ENCODE data around the gene IZUMO4.

IZUMO4 gene

DNA sequence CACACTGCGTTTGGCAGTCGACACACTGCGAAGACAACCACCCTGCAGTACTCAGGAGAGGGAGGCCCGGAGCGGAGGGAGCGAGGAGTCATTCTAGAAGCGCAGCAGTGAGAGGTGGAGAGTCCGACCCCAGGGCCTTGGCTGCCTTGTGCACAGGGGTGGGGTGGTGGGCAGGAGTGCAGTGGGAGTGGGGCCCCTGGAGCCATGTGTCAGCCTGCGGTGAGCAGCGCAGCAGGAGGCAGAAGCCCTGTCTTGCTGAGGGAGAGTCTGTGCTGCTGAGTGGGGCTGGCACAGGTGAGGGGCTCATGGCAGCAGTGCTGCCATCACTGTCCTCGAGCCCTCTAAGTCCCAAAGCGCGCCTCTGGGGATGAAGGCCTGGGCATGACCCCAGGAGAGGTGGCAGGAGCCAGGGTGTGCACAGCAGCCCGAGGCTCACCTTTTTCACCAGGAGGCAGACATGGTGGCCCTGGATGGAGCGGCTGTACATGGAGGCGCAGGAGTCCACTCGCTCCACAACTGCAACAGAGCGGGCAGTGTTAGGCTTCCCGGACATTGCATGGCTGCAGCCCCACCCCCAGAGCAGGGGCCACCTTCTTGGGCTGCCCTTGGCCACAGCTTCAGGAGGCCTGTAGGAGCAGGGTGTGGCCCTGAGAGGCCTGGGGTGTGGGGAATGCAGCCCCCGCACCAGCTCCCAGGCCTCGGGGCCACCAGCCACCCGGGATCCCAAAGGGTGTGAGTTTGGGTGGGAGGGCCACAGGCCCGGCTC is 11.7 kb downstream of the IZUMO4 start:
- no peak for DNase-seq (ENCODE audit: low read depth)

DNA sequence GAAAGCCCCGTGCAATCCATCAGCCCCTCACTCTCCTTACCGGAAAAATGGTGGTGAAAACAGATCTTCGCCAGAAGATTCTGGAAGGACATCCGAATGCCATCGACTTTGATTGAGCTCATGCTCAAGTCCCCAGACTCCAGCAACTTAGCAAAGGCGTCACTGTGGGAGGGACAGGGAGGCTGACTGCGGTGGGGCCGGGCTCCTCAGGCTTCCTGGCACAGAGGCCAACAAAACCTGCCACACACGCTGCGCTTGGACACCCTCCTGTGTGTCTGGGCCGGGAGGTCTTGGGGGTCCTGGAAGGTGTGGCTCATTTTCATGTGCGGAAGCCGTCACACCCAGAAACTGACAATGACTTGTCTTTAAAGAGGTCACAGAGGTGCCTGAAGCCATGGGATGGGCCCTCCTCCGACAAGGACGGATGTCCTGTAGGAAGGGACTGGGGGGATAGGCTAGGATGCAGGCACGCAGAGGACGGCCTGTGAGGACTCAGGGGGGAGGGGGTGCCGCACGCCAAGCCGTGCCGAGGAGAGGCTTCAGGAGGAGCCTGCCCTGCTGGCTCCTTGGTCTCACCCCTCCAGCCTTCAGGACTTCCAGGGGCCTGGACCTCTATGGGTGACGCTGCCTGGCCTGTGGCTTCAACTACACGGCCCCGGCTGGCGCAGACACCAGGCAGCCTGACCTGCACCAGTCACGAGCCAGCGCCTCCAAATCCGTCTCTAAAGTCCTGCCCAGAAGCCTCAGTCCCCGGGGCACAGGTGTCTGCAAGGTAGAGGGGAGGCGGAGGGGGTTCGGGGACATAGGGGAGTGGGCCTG is 12.5 kb downstream of the IZUMO4 start:
- DNase-seq (ENCODE audit: low read depth), result no peak

DNA sequence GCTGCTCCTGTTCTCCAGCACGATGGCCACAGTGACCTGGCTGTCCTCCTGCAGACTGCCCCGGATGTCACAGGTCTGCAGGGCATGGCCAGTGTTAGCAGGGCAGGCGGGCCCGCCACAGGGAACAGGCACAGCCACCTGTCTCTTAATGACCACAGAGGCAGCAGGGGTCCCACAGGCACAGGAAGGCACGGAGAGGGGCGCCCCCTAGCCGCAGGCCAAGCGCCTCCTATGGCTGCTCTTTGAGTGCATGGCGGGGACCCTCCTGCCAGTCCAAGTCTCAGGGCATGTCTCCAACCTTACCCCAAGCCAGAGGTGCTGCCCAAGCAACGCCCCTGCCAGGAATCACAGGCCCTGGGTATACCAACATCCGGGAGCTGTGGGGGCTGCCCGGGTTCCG is 14.1 kb downstream of the IZUMO4 start:
- no peak for DNase-seq (ENCODE audit: low read depth)

DNA sequence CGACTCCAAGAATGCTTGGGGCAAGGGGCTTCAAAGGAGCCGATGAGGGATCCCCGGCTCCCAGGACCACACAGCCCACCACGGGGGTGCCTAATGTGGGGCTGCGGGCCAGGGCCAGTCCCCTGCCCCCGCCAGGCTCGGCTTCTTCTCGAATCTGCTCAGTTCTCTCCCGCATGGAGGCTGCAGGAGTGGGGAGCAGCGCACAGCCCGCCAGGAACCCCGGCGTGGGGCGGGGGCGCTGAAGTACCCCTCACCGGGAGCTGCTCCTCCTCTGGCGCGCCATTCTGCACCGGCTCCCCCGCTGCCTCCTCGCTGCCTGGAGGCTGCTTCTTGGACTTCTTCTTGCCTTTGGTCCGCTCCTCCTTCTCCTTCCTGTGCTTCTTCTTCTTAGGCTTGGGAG is 14.7 kb downstream of the IZUMO4 start:
- no peak for DNase-seq (ENCODE audit: low read depth)

DNA sequence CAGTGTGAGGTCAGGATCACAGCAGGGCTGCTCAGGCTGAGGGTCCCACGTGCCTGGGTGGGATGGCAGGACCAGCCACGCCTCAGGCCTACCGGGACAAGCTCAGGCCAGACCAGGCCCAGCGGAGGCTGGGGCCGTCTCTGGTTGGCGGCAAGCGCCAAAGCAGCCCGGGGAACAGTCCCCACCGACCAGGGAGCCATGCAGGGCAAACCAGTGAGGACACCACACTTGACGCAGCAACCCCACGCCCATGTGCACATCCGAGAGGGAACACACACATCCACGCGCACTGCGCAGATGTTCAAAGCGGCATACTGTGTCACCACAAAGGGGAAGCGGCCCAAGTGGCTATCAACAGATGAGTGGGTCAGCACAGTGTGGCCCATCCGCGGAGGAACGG is 15.2 kb downstream of the IZUMO4 start:
- no peak for DNase-seq (ENCODE audit: low read depth)

DNA sequence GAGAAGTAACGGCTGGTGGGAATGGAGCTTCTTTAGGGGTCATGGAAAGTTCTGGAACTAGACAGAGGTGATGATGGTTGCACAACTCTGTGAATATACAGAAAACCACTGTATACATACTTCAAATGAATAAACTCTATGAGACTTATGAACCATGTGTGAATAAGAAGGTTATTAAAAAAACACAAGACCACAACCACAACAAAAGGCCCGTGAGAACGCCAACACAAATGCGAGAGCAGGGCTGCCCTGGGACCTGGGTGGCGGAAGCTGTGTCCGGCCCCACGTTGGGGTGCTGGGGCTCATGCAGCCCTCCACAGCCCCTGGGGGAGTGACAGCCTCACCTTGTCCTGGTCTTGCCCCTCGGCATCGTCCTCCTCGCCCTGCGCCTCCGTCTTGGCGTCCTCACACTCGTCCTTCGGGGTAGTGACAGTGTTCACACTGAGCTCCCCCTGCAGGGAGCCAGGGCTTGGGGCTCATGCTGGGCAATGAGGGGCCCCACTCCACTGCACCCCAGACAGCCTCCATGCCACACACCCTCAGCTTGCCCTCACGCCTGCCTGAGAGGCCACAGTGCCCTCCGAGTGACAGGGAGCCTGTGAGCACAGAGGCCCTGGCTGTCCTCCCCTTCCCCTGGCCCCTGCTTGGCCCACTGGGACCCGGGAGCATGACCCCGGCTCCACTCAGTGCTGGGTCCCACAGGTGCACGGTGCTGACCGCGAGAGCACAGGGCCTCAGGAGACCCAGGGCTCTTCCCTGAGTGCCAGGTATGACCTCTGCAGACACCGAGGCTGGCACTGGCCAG is 16.0 kb downstream of the IZUMO4 start:
- no peak for DNase-seq (ENCODE audit: low read depth)

DNA sequence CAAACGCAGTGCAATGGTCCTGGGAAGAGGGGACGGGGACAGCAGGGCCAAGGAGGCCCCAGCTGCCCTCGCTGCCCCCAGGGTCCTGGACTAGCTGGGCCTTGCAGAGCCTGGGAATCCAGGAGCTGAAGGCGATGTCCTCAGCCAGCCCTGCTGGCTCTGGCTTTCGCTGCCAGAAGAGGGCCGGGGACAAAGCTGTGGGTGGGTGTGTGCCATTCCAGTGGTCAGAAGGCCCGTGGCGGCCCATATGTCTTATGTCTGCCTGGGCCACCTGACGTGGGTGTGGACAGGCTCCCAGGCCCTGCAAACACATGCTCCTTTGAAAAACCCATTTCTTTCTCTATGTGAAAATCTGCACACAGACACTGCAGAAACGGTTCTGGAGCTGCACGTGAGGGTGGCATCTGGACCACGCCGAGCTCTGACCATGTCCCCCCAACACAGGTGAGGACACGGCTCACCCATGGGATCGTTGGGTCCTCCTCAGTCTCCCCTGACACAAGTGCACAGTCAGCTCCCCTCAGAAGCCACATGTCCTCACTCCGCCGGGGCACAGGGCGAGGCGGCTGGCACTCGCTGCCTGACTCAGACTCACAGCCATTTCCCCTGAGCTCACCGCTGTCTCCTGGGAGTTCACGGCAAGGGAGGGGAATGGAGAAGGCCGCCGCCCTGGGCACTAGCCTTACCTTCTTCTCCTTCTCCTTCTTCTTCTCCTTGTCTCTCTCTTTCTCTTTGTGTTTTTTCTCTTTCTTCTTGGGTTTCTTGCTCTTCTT is 16.9 kb downstream of the IZUMO4 start:
- no peak for DNase-seq (ENCODE audit: low read depth)

DNA sequence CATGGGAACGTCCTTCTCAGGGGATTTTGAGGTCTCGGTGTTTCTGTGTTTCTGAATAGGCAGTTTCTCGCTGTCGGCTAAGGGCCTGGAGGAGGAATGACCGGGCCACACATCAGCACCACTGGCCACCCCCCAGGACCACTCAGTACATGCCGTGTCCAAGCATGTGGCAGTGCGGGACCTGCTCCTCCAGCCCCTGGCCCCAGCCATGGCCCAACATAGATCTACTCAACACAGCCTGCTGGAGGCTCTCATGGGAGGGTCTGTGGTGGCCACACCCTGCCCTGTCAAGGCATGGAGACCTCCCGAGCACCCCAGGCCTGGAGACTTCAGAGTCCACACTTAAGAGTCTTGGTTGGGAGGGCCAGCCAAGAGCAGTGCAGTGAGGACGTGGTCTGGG is 17.5 kb downstream of the IZUMO4 start:
- DNase-seq (ENCODE audit: low read depth), result no peak

DNA sequence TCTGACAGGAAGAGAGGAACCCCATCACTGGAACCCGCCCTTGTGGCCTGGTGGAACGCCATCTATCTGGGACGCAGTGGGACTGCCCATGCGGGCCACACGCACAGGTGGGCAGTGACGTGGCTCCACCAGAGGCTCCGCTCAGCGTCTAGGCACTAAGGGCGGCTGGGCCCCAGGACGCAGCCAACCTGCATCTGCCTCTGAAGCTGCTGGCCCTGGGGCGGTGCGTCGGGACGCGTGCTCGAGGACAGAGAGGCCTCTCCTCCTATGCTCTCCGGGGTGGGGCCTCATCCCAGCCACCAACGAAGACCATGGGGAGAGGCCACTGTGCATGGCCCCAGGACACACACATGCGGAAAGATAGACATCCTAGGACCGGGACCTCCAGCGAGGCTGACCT is 18.1 kb downstream of the IZUMO4 start:
- DNase-seq (ENCODE audit: low read depth), result no peak

DNA sequence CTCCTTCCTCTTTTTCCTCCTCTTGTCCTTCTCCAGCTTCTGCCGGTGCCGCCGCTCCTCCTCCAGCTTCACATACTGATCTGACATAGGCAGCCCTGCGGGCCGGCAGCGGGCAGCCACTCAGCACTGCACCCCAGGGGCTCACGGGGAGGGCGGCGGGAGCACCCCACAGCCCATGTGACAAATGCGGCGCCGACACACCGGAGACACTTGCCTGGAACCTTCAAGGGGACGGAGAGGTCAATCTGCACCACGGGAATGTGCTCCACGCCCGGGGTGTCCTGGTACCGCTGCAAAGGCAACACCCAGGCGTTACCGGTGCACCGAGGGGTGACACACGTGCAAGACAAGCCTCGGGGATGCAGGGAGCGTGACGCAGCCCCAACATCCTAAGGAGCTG is 18.6 kb downstream of the IZUMO4 start:
- DNase-seq (ENCODE audit: low read depth), result no peak

DNA sequence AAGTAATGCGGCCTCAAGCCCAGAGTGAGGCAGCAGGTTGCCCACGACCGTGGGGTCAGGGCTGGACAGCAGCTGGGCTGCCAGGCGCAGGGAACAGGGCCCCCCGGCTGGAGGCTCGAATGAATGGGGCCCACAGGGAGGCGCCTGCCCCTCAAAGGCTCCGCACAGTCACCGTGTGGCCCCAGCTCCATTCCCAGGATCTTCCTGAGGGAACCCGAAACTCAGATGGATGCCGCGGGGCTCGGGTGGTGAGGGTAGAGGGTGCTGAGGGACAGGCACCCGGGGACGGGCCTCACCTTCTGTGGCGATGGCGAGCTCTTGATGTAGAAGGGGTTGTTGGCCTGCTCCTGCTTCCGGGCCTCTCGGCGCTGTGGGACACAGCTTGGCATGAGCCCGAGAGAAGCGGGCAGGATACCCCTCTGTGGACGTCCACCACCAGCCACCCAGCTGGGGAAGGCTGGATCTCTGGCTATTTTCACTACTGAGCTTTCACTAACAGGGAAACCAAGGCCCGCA is 19.3 kb downstream of the IZUMO4 start:
- DNase-seq (ENCODE audit: low read depth), result no peak

DNA sequence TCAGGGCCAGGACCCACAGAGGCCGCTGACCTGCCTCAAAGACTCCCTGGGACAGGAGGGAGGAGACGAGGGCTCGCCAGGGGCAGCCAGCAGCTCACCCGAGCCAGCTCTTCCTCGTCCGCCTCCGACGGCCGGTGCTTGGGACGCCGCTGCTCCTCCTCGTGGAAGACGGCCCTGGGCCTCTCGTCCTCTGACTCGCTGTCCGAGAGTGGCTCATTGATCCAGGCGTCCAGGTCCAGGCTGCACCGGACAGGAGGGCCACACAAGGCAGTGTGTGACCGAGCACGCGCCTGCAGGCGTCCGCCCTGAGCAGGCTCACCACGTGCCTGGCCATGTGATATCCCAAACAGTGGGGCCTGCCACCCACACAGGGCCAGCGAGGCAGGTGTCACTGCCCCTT is 19.8 kb downstream of the IZUMO4 start:
- no peak for DNase-seq (ENCODE audit: low read depth)

DNA sequence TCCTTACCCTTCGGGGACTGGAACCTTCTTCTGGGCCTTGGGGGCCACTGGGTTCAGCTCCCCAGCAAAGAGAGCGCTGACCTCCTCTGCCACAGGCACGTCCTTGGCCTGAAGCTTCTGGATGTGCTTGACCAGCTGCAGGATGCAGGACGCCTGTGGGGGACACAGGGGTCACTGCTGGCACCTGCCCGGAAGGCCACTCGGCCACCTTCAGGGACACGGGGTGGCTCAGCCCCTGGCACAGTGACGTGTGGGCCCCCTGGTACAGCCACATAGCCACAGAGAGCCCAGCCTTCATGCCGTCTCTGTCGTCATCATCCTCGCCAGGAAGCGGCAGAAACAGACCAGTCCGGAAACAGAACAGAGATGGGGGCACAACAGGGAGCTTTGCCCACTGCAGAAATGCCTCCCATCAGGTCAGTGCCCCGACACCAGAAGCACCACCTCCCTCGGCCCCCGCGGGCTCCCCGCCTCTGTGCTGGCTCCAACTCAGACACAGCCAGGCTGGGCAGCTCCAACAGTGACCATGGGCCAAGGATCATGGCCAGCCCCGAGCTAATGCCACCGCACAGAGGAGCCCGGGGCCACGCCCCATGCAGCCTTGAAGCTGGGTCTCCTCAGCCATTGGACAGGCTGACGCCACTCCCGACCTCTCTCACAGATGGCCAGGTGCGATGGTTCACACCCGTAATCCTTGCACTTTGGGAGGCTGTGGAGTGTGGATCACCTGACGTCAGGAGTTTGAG is 20.7 kb downstream of the IZUMO4 start:
- no peak for DNase-seq (ENCODE audit: low read depth)

DNA sequence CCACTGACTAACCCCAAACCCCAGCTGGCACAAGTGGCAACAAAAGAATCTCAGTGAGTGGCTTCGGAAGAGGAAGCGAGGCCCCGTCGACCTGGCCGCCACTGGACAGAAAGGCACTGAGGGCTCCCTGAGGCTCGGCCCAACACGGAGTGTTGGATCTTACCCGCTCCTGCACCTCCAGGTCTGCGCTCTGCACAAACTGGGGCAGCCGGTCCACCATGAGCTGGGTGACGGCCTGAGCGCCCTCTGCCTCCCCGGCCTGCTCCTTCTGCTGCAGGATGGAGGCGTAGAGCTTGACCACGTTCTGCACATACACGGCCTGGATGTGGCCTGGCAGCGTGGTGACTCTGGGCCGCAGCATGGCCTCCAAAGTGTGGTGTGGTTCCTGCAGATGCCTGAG is 21.7 kb downstream of the IZUMO4 start:
- no peak for DNase-seq (ENCODE audit: low read depth)

DNA sequence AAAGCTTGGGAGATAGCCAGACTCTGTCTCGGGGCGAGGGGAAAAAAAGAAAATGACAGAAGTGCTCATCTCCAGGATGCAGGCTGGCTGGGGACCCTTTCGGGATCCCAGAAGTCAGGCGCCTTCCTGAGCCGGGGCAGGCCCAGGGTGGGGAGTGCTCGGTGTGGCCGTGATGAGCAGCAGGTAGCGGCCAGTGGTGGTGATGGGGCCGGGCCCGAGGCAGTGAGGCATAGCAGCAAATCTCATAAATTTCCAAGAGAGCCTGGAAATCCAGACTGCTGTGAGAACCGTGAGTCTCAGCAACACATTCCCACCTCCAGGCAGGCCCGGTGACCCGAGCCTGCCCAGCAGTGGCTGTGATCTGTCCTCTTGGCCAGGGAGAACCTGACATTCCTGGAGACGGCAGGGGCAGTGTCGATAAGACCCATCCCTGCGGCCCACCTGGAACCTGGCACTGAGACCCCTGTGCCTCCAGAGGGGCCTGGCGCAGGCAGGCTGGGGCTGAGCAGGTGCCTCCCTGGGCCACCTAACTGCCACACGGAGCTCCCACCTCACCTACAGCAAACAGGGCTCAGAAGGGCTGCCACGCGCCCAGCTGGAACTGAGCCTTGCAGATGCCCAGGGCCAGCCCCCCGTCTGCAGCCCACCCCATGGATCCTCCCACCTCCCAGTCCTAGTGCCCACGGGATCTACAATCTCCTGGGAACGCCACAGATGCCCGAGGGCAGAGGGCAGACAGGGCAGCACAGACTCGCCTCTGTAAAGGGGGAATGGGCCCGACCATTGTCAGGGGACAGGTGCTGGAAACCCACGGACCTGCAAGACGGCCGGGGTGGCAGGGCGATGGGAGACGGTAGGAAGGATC is 23.4 kb downstream of the IZUMO4 start:
- no peak for DNase-seq (ENCODE audit: low read depth)

DNA sequence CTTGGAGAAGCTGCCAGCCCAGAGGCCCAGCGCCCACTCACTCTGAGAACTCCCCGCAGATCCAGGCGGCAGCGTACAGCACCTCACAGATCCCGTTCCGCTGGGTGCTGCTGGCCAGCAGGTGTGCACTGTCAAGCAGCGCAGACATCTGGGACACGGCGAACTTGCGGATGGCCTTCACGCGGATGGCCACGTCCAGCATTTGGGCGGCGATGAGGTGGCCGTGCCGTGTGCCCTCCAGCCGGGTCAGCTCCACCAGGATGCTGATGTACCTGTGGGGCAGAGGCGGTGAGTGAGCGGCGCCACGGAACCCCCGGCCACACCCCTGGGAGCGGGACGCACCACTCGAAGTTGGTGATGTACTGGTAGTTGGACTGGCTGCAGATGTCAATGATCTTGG is 24.1 kb downstream of the IZUMO4 start:
- DNase-seq (ENCODE audit: low read depth), result no peak

DNA sequence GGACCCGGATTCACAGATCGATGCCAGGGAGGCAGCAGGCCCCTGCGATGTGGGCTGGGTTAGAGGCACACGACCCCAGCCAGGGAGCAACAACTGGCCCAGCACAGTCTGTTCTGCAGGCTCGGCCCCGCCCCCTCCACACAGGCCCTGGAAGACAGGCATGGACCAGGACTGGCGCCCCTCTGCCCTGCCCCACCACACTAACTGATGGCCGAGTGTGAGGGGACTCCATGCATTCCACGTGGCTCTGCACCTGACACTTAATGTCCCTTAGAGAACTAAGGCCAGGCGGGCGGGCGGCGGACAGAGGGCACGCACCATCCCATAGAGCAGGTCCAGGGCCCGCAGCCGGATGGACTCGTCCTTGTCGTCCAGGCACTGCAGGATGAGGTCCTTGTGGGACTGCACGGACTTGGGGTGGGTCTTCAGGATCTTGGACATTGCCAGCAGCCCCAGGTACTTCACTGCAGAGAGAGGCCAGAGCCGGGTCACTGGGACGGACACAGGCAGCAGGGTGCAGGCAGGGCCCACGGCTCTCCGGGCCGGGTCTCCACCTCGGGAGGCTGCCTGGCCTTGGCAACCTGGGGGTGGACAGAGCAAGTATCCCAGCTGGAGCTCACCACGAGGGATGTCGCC is 24.8 kb downstream of the IZUMO4 start:
- no peak for DNase-seq (ENCODE audit: low read depth)

DNA sequence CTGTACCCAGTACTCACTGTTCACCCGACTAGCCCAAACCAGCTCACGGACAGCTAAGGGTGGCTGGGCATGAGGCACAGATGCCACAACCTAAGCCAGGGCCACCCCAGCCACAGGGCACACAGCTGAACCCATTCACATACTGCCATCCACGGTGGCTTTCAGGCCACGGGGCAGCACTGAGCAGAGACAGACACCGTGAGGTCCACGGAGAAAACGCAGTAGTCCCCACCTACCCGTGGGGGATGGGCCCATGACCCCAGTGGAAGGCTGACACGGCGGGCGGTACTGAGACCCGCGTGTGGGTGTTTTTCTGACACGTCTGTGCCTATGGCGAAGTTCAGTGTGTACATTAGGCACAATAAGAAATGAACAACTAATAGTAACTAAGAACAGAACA is 25.5 kb downstream of the IZUMO4 start:
- no peak for DNase-seq (ENCODE audit: low read depth)

DNA sequence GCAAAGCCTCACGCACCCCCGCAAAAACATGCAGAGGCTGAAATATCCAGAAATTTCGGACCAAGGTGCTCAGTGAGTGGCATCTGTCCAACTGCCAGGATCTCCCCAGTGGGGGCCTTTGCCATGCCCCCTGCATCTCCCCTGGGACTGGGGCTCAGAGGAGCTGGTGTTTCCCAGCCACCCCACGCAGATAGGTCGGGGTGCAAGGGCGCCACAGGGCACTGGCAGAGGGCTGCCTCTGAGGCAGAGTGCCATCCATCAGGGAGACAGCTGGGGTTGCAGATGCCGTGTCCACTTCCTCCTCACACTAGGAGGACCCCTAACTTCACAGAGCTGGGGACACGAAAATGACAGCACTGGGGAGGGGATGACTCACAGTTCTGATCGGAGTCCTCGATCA is 26.3 kb downstream of the IZUMO4 start:
- no peak for DNase-seq (ENCODE audit: low read depth)
